HG02759 (cell line): Measurements from ENCODE around the gene P3H3.

Experiments
- ATAC-seq: cut with Tn5 transposase; IDR thresholded peaks from one replicate; pipeline ENCODE4 v1.9.1; 2021; ENCODE audit warnings: mild to moderate bottlenecking, moderate library complexity; ENCODE audit not compliant: unreplicated experiment

P3H3 gene

GRCh38 chr12:6799147-6799546, 29.1 kb upstream of the P3H3 start:
- no peak for ATAC-seq

GRCh38 chr12:6807170-6807569, 21.0 kb upstream of the P3H3 start:
- no peak for ATAC-seq

- ATAC-seq: no peak
These were observed 19.2 kb upstream of the P3H3 start for GRCh38 chr12:6809056-6809455.

GRCh38 chr12:6810758-6811157, 17.4 kb upstream of the P3H3 start:
- ATAC-seq: no peak

GRCh38 chr12:6813363-6813762, 14.8 kb upstream of the P3H3 start:
- no peak for ATAC-seq

- no peak for ATAC-seq
These were observed 11.6 kb upstream of the P3H3 start for GRCh38 chr12:6816598-6816997.

- no peak for ATAC-seq
These were observed 11.1 kb upstream of the P3H3 start for GRCh38 chr12:6817098-6817497.

- no peak for ATAC-seq
These were observed 10.5 kb upstream of the P3H3 start for GRCh38 chr12:6817662-6818157.

GRCh38 chr12:6818222-6818621, 10.0 kb upstream of the P3H3 start:
- ATAC-seq: no peak

GRCh38 chr12:6818645-6819044, 9.6 kb upstream of the P3H3 start:
- ATAC-seq: no peak

GRCh38 chr12:6819106-6820030, 8.8 kb upstream of the P3H3 start:
- ATAC-seq: no peak

- ATAC-seq: no peak
These were observed 8.0 kb upstream of the P3H3 start for GRCh38 chr12:6820166-6820565.

GRCh38 chr12:6821591-6822425, 6.4 kb upstream of the P3H3 start, which contains the start of gene GPR162:
Gene GPR162, plus strand, starts transcription at chr12:6821821. Its CDS starts 2,078 bp downstream, at chr12:6823899.
- ATAC-seq: no peak

- no peak for ATAC-seq
These were observed 5.6 kb upstream of the P3H3 start for GRCh38 chr12:6822426-6823135.

GRCh38 chr12:6823182-6824084, 4.8 kb upstream of the P3H3 start:
- ATAC-seq: no peak

GRCh38 chr12:6824085-6824775, 4.0 kb upstream of the P3H3 start:
- ATAC-seq: no peak

- no peak for ATAC-seq
These were observed 3.3 kb upstream of the P3H3 start for GRCh38 chr12:6824901-6825381.

- peak; percentile 42 for ATAC-seq
These were observed 2.6 kb upstream of the P3H3 start for GRCh38 chr12:6825398-6826124.
